Upper lobe of right lung (tissue), 1 donor: ENCODE data around the gene CAPS. TPM values are rescaled to one million over a fixed set of nuclear protein-coding genes. Genes with fewer than 3 reads are reported as not detected.

Source experiments
- ATAC-seq: fragments of 200-7000 bp; cut with Tn5 transposase; one replicate; pipeline ENCODE4 v1.9.1; 2020; ENCODE audit warnings: mild to moderate bottlenecking, moderate library complexity
- DNase-seq: peaks from one replicate; pipeline ENCODE4 v3.0.0-alpha.2; 2020
- H3K27ac ChIP-seq: fragments of 200-600 bp; one replicate; pipeline ENCODE4 v1.8.0; 2022
- H3K27me3 ChIP-seq: fragments of 200-600 bp; one replicate; pipeline ENCODE4 v1.8.0; 2022; ENCODE audit warnings: mild to moderate bottlenecking
- H3K36me3 ChIP-seq: fragments of 200-600 bp; one replicate; pipeline ENCODE4 v1.8.0; 2022
- H3K4me1 ChIP-seq: fragments of 200-600 bp; one replicate; pipeline ENCODE4 v1.8.0; 2022
- H3K4me3 ChIP-seq: fragments of 200-600 bp; one replicate; pipeline ENCODE4 v1.8.0; 2022; ENCODE audit warnings: mild to moderate bottlenecking
- H3K9me3 ChIP-seq: fragments of 200-600 bp; one replicate; pipeline ENCODE4 v1.8.0; 2022
- CTCF ChIP-seq: fragments of 200-600 bp; IDR thresholded peaks from one replicate; pipeline ENCODE4 v1.8.0; 2022; ENCODE audit warnings: antibody characterized with exemption
- intact Hi-C: fragments of 100-400 bp; cut with DNase I; formaldehyde crosslinking; loops from one replicate; pipeline ENCODE4 v1.11.0; 2022
- total RNA-seq: library from RNA; stranded (reverse); fragmentation: NEBNext Ultra II Directional; extraction: Animal tissue kit (Norgen Biotek cat#: 25700); gene quantifications from one replicate; pipeline ENCODE4 v1.2.1, GENCODE V29; 2021
- donor health status: DM: no; HTN: yes; CAD: no; lungs with severe emphysema.

Gene CAPS
- total RNA-seq, 1 donor from 2014 or later: 12.5 TPM

DNA sequence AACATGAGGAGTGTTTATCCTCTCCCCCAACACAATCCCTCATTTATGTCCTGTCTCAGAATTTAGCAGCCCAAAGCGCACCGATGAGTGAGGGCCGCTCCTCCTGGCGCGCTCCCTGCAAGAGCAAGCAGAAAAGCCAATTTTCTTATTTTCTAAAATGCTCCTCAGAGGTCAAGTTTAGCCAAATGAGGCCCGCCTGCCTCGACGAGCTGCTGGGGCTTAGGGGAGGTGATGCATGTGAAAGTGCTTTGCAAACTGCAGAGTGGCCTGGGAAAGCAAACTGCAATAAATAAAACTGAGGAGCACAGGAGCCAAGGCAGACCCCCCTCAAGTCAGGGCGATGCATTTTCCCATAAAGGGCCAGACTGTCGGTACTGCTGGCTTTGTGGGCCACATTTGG, 29.0 kb downstream of the CAPS start:
- ATAC-seq (no peak), DNase-seq (no peak)
- Histone ChIP-seq H3K36me3 (peaks cover 18% of the 10 kb centered on the region), H3K27me3 (no peaks in the 10 kb centered on the region), H3K27ac (no peak overlapping the region), H3K4me1 (peaks cover 16% of the 10 kb centered on the region), H3K4me3 (no peak overlapping the region), H3K9me3 (no peaks in the 10 kb centered on the region)
- intact Hi-C loops: no loop called here
- no peak for TF ChIP-seq CTCF

GRCh38 chr19:5943623-5944022, 29.6 kb downstream of the CAPS start:
- no peak for ATAC-seq
- no peaks in the 10 kb centered on the region for H3K9me3 ChIP-seq
- peaks cover 22% of the 10 kb centered on the region for H3K4me1 ChIP-seq
- H3K27ac ChIP-seq: no peak overlapping the region
- DNase-seq: no peak
- no peak for TF ChIP-seq CTCF
- H3K36me3 ChIP-seq: peaks cover 16% of the 10 kb centered on the region
- H3K27me3 ChIP-seq: no peaks in the 10 kb centered on the region
- H3K4me3 ChIP-seq: no peak overlapping the region
- intact Hi-C loops: no loop called here

GRCh38 chr19:5947435-5947834, 33.4 kb downstream of the CAPS start:
- no peak for TF ChIP-seq CTCF
- ATAC-seq: peak; percentile 77
- DNase-seq: peak; percentile 78
- H3K27me3 ChIP-seq: no peaks in the 10 kb centered on the region
- H3K36me3 ChIP-seq: no peaks in the 10 kb centered on the region
- peaks cover 58% of the 10 kb centered on the region for H3K4me1 ChIP-seq
- H3K9me3 ChIP-seq: no peaks in the 10 kb centered on the region
- H3K27ac ChIP-seq: peak overlapping the region; percentile 63
- intact Hi-C loops: no loop called here
- H3K4me3 ChIP-seq: peak overlapping the region; percentile 2

DNA sequence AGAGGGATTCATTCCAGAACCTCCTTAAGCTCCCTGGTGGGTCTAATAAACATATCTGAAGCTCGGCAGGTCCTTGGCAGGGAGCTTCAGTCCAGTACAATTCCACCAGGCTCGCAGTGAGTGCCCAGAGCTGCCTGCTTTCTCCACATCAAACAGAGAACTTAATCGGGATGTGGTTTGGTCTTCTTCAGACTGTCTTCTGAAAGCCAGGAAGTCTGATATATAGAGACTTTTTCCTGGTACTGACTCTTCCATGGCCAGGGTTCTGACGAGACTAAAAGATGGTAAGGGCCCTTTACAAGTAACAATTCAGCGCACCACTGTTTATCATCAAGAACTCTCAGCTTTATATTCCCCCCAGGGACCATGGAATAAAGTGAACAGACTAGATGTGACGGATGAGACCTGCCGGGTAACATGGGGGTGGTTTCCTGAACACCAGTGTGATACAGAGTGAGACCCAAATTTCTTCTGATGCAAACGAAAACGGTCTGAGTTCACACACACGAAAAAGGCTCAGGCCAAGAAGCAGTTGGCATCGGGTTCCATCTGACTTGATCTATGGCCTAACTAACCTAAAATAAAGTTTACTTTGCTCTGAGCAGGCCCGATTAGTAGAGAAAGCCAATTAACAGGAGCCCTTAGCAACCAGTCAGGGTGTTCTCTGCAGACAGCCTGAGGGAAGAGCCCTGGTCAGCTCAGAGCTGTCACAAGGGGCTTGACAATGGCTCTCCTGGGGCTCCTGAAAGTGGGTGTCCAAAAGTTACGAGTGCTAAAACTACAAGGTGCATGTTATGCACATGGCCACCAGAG, 34.9 kb downstream of the CAPS start:
- Histone ChIP-seq H3K9me3 (no peaks in the 10 kb centered on the region), H3K27me3 (no peaks in the 10 kb centered on the region), H3K27ac (peak overlapping the region; percentile 15), H3K4me3 (no peak overlapping the region), H3K4me1 (peaks cover 74% of the 10 kb centered on the region), H3K36me3 (no peaks in the 10 kb centered on the region)
- intact Hi-C loops: no loop called here
- no peak for DNase-seq
- no peak for TF ChIP-seq CTCF
- ATAC-seq: no peak

DNA sequence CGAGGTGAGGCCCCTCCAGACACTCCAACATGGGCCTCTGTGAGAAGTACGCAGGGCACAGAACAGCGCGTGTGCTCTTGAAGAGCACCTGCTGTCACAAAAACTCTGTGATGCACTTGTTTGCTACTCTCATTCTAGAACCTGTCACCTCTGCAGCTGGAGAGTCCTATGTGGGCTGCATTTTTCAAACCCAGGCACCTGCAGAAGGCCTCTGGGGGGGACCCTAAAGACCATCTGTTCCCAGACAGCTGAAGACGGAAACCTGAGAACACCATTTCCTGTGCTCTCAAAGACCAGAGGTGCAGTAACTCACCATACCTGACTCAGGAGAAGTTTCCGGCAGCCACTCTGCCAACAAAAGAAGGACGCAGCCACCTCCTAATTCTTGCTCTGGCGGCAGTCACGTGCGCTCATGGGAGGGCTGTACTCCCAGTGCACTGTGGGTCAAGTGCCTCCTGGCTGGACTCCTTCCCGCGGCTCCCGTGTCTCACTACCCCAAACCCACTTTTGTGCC, 35.8 kb downstream of the CAPS start:
- no peaks in the 10 kb centered on the region for H3K27me3 ChIP-seq
- peak; percentile 76 for ATAC-seq
- DNase-seq: peak; percentile 89
- no peak for TF ChIP-seq CTCF
- peaks cover 82% of the 10 kb centered on the region for H3K4me1 ChIP-seq
- intact Hi-C loops: no loop called here
- no peaks in the 10 kb centered on the region for H3K36me3 ChIP-seq
- H3K9me3 ChIP-seq: no peaks in the 10 kb centered on the region
- H3K27ac ChIP-seq: no peak overlapping the region
- no peak overlapping the region for H3K4me3 ChIP-seq
